B cell (primary cell): Measurements from ENCODE around the gene MUS81. TPM values are rescaled to one million over a fixed set of nuclear protein-coding genes. Genes with fewer than 3 reads are reported as not detected.

ENCODE experiments used
- ATAC-seq: fragments of 200-7000 bp; cut with Tn5 transposase; one replicate; pipeline ENCODE4 v1.10.0; 2021; ENCODE audit warnings: low read depth, mild to moderate bottlenecking, moderate number of reproducible peaks, moderate library complexity
- CTCF ChIA-PET: fragments of 350-600 bp; sonication (Branson Sonifier 250); formaldehyde crosslinking; loops from one replicate; lab custom pipeline; 2021; ENCODE audit warnings: antibody characterized with exemption, inconsistent platforms; lab: Charles Lee
- POLR2A ChIA-PET: fragments of 350-600 bp; sonication (Branson Sonifier 250); formaldehyde crosslinking; loops from one replicate; lab custom pipeline; 2021; ENCODE audit warnings: antibody characterized with exemption; lab: Charles Lee
- DNase-seq: peaks from one replicate; pipeline ENCODE4 v3.0.0; 2013
- H2AFZ ChIP-seq: 2 replicates; pipeline ENCODE4 v1.6.1; 2012; ENCODE audit warnings: mild to moderate bottlenecking, low read depth, low read length; ENCODE audit not compliant: insufficient read depth, poor library complexity, severe bottlenecking
- H3K27ac ChIP-seq, 2 donors: 1 replicate in 1 of 2; 2 replicates in 1 of 2; pipeline ENCODE4 v1.5.1; 2012 to 2013; ENCODE audit warnings: low read length in 2 of 2, mild to moderate bottlenecking in 2 of 2, moderate library complexity in 1 of 2
- H3K27me3 ChIP-seq, 4 experiments: fragments of 200-600 bp in 1 of 4; sonication (generic) in 1 of 4; replicated peaks in 1 of 4; 1 replicate in 2 of 4; 2 replicates in 2 of 4; pipeline versions ENCODE4 v1.6.1 to v1.7.0; 2013 to 2016; ENCODE audit warnings: low read length in 3 of 4, mild to moderate bottlenecking in 2 of 4, mixed read lengths in 1 of 4, moderate library complexity in 1 of 4; ENCODE audit not compliant: insufficient read depth in 4 of 4, control insufficient read depth in 3 of 4; ENCODE audit errors: control extremely low read depth in 1 of 4
- H3K36me3 ChIP-seq, 2 experiments: replicated peaks in 1 of 2; 1 replicate in 1 of 2; 2 replicates in 1 of 2; pipeline versions ENCODE4 v1.6.1 to v1.7.1; 2013; ENCODE audit warnings: low read length in 1 of 2; ENCODE audit not compliant: insufficient read depth in 2 of 2, control insufficient read depth in 1 of 2; ENCODE audit errors: control extremely low read depth in 1 of 2, extremely low read depth in 1 of 2
- H3K4me1 ChIP-seq, 2 donors: fragments of 200-600 bp in 1 of 2; sonication (generic) in 1 of 2; 1 replicate in 1 of 2; 2 replicates in 1 of 2; pipeline versions ENCODE4 v1.5.1 to v1.6.1; 2013 to 2017; ENCODE audit warnings: low read length in 2 of 2; ENCODE audit not compliant: control insufficient read depth in 2 of 2, insufficient read depth in 2 of 2
- H3K4me2 ChIP-seq: replicated peaks from 2 replicates; pipeline ENCODE3; 2012; ENCODE audit warnings: mild to moderate bottlenecking, low read depth, low read length; ENCODE audit not compliant: poor library complexity, severe bottlenecking
- H3K4me3 ChIP-seq, 5 experiments: fragments of 200-600 bp in 1 of 5; sonication (generic) in 1 of 5; 1 replicate in 3 of 5; 2 replicates in 2 of 5; pipeline versions ENCODE4 v1.5.1 to v1.7.0; 2011 to 2016; ENCODE audit warnings: low read length in 4 of 5, mild to moderate bottlenecking in 4 of 5, low read depth in 2 of 5, control low read depth in 1 of 5, moderate library complexity in 1 of 5; ENCODE audit not compliant: insufficient read depth in 1 of 5; ENCODE audit errors: control extremely low read depth in 1 of 5, extremely low read depth in 1 of 5
- H3K79me2 ChIP-seq: fragments of 200-600 bp; sonication (generic); one replicate; pipeline ENCODE4 v1.6.0; 2016; ENCODE audit warnings: low read length; ENCODE audit not compliant: control insufficient read depth, insufficient read depth
- H3K9ac ChIP-seq: fragments of 200-600 bp; sonication (generic); 2 replicates; pipeline ENCODE4 v1.6.1; 2017; ENCODE audit warnings: mild to moderate bottlenecking, low read length, moderate library complexity
- H3K9me3 ChIP-seq, 3 donors: one replicate each; pipeline versions ENCODE4 v1.6.1 to v1.7.1; 2013; ENCODE audit warnings: low read length in 2 of 3; ENCODE audit not compliant: control insufficient read depth in 2 of 3, insufficient read depth in 1 of 3; ENCODE audit errors: control extremely low read depth in 1 of 3
- H4K20me1 ChIP-seq: 2 replicates; pipeline ENCODE4 v1.6.0; 2012; ENCODE audit warnings: mild to moderate bottlenecking, low read length; ENCODE audit not compliant: insufficient read depth, control insufficient read depth, poor library complexity, severe bottlenecking
- H3K27ac Mint-ChIP-seq: one replicate; pipeline ENCODE4 v1.8.0; 2021; ENCODE audit warnings: mixed read lengths
- H3K27me3 Mint-ChIP-seq: one replicate; pipeline ENCODE4 v1.8.0; 2021; ENCODE audit warnings: mixed read lengths
- H3K4me1 Mint-ChIP-seq: one replicate; pipeline ENCODE4 v1.8.0; 2021; ENCODE audit warnings: mixed read lengths
- H3K4me3 Mint-ChIP-seq: one replicate; pipeline ENCODE4 v1.8.0; 2021; ENCODE audit warnings: mixed read lengths
- H3K9me3 Mint-ChIP-seq: one replicate; pipeline ENCODE4 v1.8.0; 2022; ENCODE audit warnings: mixed read lengths; ENCODE audit not compliant: insufficient read depth
- CTCF ChIP-seq: fragments of 200-600 bp; IDR thresholded peaks from one replicate; pipeline ENCODE4 v1.8.0; 2022; ENCODE audit warnings: antibody characterized with exemption, mild to moderate bottlenecking
- EZH2 ChIP-seq: IDR thresholded peaks from 2 replicates; pipeline ENCODE4 v1.6.1; 2012; ENCODE audit warnings: borderline replicate concordance, low read depth, mild to moderate bottlenecking, moderate library complexity, low read length; ENCODE audit not compliant: insufficient read depth, poor library complexity, severe bottlenecking
- WGBS: methylation state at CpG from one replicate; pipeline ENCODE4 v1.1.5; 2013; ENCODE audit warnings: missing lambda C conversion rate; ENCODE audit not compliant: insufficient coverage; 5-methylcytosine and 5-hydroxymethylcytosine counted together
- intact Hi-C: fragments of 100-400 bp; cut with micrococcal nuclease; formaldehyde crosslinking; loops from one replicate; pipeline ENCODE4 v1.10.0; 2022
- polyA plus RNA-seq: library from polyadenylated mRNA; depleted of rRNA; stranded (reverse); fragments of >200 nt; gene quantifications from 2 replicates; pipeline ENCODE4 v1.2.3, GENCODE V29; 2012
- total RNA-seq, 2 donors: library from RNA; stranded (reverse); fragments of 120-200 nt in 1 of 2; gene quantifications; 1 replicate in 1 of 2; 2 replicates in 1 of 2; pipeline versions ENCODE4 v1.2.3 to v1.2.4, GENCODE V29; 2013 to 2022

MUS81 gene
- total and polyA plus RNA-seq, 2 donors (not counting 1 experiment from before 2014, with no cell fraction given), result 74.5 to 134 TPM

GRCh38 chr11:65850217-65851082, 9.8 kb upstream of the MUS81 start:
- H3K79me2 ChIP-seq, result peaks cover 23% of the 10 kb centered on the region
- no peaks in the 10 kb centered on the region for H3K9me3 Mint-ChIP-seq
- H3K27ac ChIP-seq, result no peak overlapping the region
- no peak overlapping the region for H3K4me3 ChIP-seq
- no peak overlapping the region for H3K9ac ChIP-seq
- CTCF ChIA-PET, result interaction anchor here (0.6 to 2.8 kb wide), 3 partner anchors 10 to 171 kb away, joined by 3 to 15 read pairs (median 6); partner anchors contain the start of gene MUS81
- H4K20me1 ChIP-seq, result peaks cover 51% of the 10 kb centered on the region
- POLR2A ChIA-PET, result interaction anchor here (0.6 to 1.5 kb wide), 3 partner anchors 8 to 118 kb away, joined by 3 to 8 read pairs (median 3); partner anchors contain the start of gene SNX32
- ATAC-seq, result no peak
- intact Hi-C loops, result no loop called here
- peak; percentile 29 for DNase-seq
- no peak overlapping the region for H3K4me3 Mint-ChIP-seq
- no peak overlapping the region for H2AFZ ChIP-seq
- no peaks in the 10 kb centered on the region for H3K27me3 Mint-ChIP-seq
- no peak overlapping the region for H3K27ac Mint-ChIP-seq
- H3K4me2 ChIP-seq, result no peak overlapping the region
- 89% methylated on average over 16 of the region's 20 CpGs for WGBS
- no peaks in the 10 kb centered on the region for H3K27me3 ChIP-seq
- TF ChIP-seq CTCF, result no peak
- TF ChIP-seq EZH2, result no peak
- peaks cover 0 to 8% of the 10 kb centered on the region in 2 donors for H3K4me1 ChIP-seq
- H3K36me3 ChIP-seq, result peaks cover 0 to 51% of the 10 kb centered on the region in 2 experiments
- peaks cover 0 to 15% (median 0%) of the 10 kb centered on the region in 3 donors for H3K9me3 ChIP-seq
- peaks cover 18% of the 10 kb centered on the region for H3K4me1 Mint-ChIP-seq
